IMR-90 (cell line): ENCODE data around the gene OR51E1. TPM values are rescaled to one million over a fixed set of nuclear protein-coding genes. Genes with fewer than 3 reads are reported as not detected.

Experiments used
- ATAC-seq: fragments of 200-7000 bp; cut with Tn5 transposase; 2 replicates; pipeline ENCODE4 v1.9.1; 2020; ENCODE audit warnings: low read depth, mild to moderate bottlenecking, moderate library complexity
- BruUV-seq: library from RNA; stranded (reverse); fragments of 400-500 nt; replicated peaks from 2 replicates; lab custom pipeline; 2021; lab: Mats Ljungman, UMichigan
- CTCF ChIA-PET: fragments of 300-600 bp; formaldehyde crosslinking; extraction: SDS; loops from one replicate; lab custom pipeline; 2021; ENCODE audit warnings: antibody characterized with exemption; lab: Yijun Ruan, JAX
- POLR2A ChIA-PET: fragments of 300-600 bp; sonication (Branson Sonifier 250); formaldehyde crosslinking; loops from one replicate; lab custom pipeline; 2022; ENCODE audit warnings: antibody characterized with exemption; ENCODE audit not compliant: unreplicated experiment; lab: Charles Lee
- DNase-seq: peaks from one replicate; pipeline ENCODE4 v3.0.0; 2013
- H2AFZ ChIP-seq: replicated peaks from 2 replicates; pipeline ENCODE3; 2013; ENCODE audit warnings: low read length, mild to moderate bottlenecking; ENCODE audit not compliant: poor library complexity
- H2AK5ac ChIP-seq: 2 replicates; pipeline ENCODE4 v1.6.1; 2013; ENCODE audit warnings: low read depth, low read length, inconsistent platforms
- H2AK9ac ChIP-seq: replicated peaks from 2 replicates; pipeline ENCODE3; 2013; ENCODE audit warnings: mild to moderate bottlenecking, low read depth, low read length, moderate library complexity; ENCODE audit not compliant: poor library complexity
- H2BK120ac ChIP-seq: 2 replicates; pipeline ENCODE4 v1.6.1; 2013; ENCODE audit warnings: low read depth, low read length, inconsistent platforms
- H2BK15ac ChIP-seq: 3 replicates; pipeline ENCODE4 v1.6.1; 2013; ENCODE audit warnings: low read depth, low read length, inconsistent platforms
- H2BK20ac ChIP-seq: 2 replicates; pipeline ENCODE4 v1.6.1; 2013; ENCODE audit warnings: low read depth, mild to moderate bottlenecking, inconsistent platforms, low read length, moderate library complexity
- H2BK5ac ChIP-seq: 2 replicates; pipeline ENCODE4 v1.6.1; 2013; ENCODE audit warnings: mild to moderate bottlenecking, low read depth, low read length, inconsistent platforms; ENCODE audit not compliant: poor library complexity, severe bottlenecking
- H3K14ac ChIP-seq: replicated peaks from 2 replicates; pipeline ENCODE4 v1.6.1; 2013; ENCODE audit warnings: low read depth, low read length, inconsistent platforms
- H3K18ac ChIP-seq: 2 replicates; pipeline ENCODE4 v1.6.1; 2013; ENCODE audit warnings: low read depth, low read length, control low read depth
- H3K23ac ChIP-seq: 2 replicates; pipeline ENCODE4 v1.6.1; 2013; ENCODE audit warnings: low read depth, low read length, inconsistent platforms
- H3K27ac ChIP-seq: 2 replicates; pipeline ENCODE4 v1.5.1; 2013; ENCODE audit warnings: mild to moderate bottlenecking, control low read depth, low read length; ENCODE audit not compliant: insufficient read depth
- H3K27me3 ChIP-seq: 2 replicates; pipeline ENCODE4 v1.6.1; 2013; ENCODE audit warnings: low read length; ENCODE audit not compliant: control insufficient read depth, insufficient read depth
- H3K36me3 ChIP-seq: 2 replicates; pipeline ENCODE4 v1.6.1; 2013; ENCODE audit warnings: low read length, mixed read lengths; ENCODE audit not compliant: control insufficient read depth, insufficient read depth
- H3K4ac ChIP-seq: 2 replicates; pipeline ENCODE4 v1.6.1; 2013; ENCODE audit warnings: low read depth, low read length, inconsistent platforms
- H3K4me1 ChIP-seq: 2 replicates; pipeline ENCODE4 v1.6.1; 2013; ENCODE audit warnings: low read length, mixed read lengths; ENCODE audit not compliant: control insufficient read depth, insufficient read depth
- H3K4me2 ChIP-seq: 2 replicates; pipeline ENCODE4 v1.6.1; 2013; ENCODE audit warnings: low read depth, mild to moderate bottlenecking, control low read depth, low read length, moderate library complexity
- H3K4me3 ChIP-seq: 2 replicates; pipeline ENCODE4 v1.5.1; 2013; ENCODE audit warnings: low read depth, mild to moderate bottlenecking, control low read depth, low read length, moderate library complexity; ENCODE audit not compliant: insufficient read depth
- H3K56ac ChIP-seq: 2 replicates; pipeline ENCODE4 v1.6.1; 2013; ENCODE audit warnings: low read length, inconsistent platforms; ENCODE audit not compliant: insufficient read depth; ENCODE audit errors: extremely low read depth
- H3K79me1 ChIP-seq, 2 experiments: 2 replicates each; pipeline ENCODE4 v1.6.1; 2013; ENCODE audit warnings: low read length in 2 of 2, inconsistent platforms in 1 of 2, low read depth in 1 of 2
- H3K9ac ChIP-seq: 2 replicates; pipeline ENCODE4 v1.6.1; 2013; ENCODE audit warnings: low read depth, low read length, control low read depth
- H3K9me1 ChIP-seq: 2 replicates; pipeline ENCODE4 v1.6.1; 2013; ENCODE audit warnings: low read length, inconsistent platforms; ENCODE audit not compliant: insufficient read depth
- H3K9me3 ChIP-seq: 2 replicates; pipeline ENCODE4 v1.6.1; 2013; ENCODE audit warnings: low read length; ENCODE audit not compliant: control insufficient read depth, insufficient read depth
- H4K20me1 ChIP-seq: 2 replicates; pipeline ENCODE4 v1.6.1; 2013; ENCODE audit warnings: low read length, inconsistent platforms; ENCODE audit not compliant: insufficient read depth
- H4K5ac ChIP-seq: 2 replicates; pipeline ENCODE4 v1.6.1; 2013; ENCODE audit warnings: mild to moderate bottlenecking, low read depth, low read length, control low read depth
- H4K8ac ChIP-seq, 2 experiments: 2 replicates each; pipeline ENCODE4 v1.6.1; 2013; ENCODE audit warnings: low read depth in 2 of 2, low read length in 2 of 2, control low read depth in 1 of 2, inconsistent platforms in 1 of 2
- H4K91ac ChIP-seq: 2 replicates; pipeline ENCODE4 v1.6.1; 2013; ENCODE audit warnings: low read depth, low read length, inconsistent platforms; ENCODE audit not compliant: insufficient read depth
- POLR2A ChIP-seq: IDR thresholded peaks from 2 replicates; pipeline ENCODE4 v1.6.1; 2012; ENCODE audit warnings: mild to moderate bottlenecking, low read depth, low read length
- WGBS, 2 experiments: methylation state at CpG; one replicate each; pipeline versions ENCODE4 v1.1.5 to v1.1.7; 2013; ENCODE audit warnings: missing lambda C conversion rate in 2 of 2; ENCODE audit not compliant: insufficient read length in 1 of 2; ENCODE audit errors: extremely low coverage in 2 of 2; 5-methylcytosine and 5-hydroxymethylcytosine counted together
- dilution Hi-C: fragments of 300-500 bp; cut with HindIII; formaldehyde crosslinking; loops from one replicate; pipeline ENCODE4 v1.14.3; 2018; ENCODE audit warnings: low sequenced_read_pairs; ENCODE audit not compliant: unreplicated experiment
- in situ Hi-C: fragments of 300-500 bp; cut with MboI; formaldehyde crosslinking; loops from 3 replicates; pipeline ENCODE4 v1.14.3; 2019; ENCODE audit warnings: low sequenced_read_pairs, inconsistent platforms, mixed read lengths
- intact Hi-C: fragments of 100-400 bp; cut with micrococcal nuclease; formaldehyde crosslinking; loops from 2 replicates; pipeline ENCODE4 v1.10.0; 2022
- polyA plus RNA-seq, 3 experiments: library from polyadenylated mRNA; depleted of rRNA; stranded (reverse); fragments of >200 nt; gene quantifications; 2 replicates each; pipeline ENCODE4 v1.2.3, GENCODE V29; 2012; ENCODE audit warnings: low replicate concordance in 1 of 3
- total RNA-seq: library from RNA; depleted of rRNA; stranded (reverse); fragments of >200 nt; gene quantifications from 2 replicates; pipeline ENCODE4 v1.2.3, GENCODE V29; 2012

The OR51E1 gene
- total and polyA plus RNA-seq, 2 of the 4 experiments (the other 2 are of a cell fraction) = 0.02 TPM; not detected in 1

DNA sequence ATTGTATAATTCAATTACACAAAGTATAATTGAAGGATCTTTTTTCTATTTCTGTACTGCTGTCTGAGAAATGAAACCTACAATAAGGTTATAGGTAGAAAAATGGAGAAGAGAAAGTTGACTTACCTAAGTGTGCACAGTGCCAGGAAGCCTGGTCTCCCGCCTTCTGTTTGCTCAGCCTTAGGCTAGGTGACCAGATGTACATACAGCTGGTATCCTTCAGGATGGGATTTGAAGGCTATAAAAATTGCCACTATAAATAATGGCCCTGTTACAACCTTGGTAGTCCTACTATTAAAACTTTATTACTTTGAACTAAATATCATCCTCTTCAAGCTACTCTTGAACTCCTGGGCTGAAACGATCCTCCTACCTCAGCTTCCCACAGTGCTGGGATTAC is 34.2 kb downstream of the OR51E1 start:
- Histone ChIP-seq H3K18ac (no peak overlapping the region), H3K27ac (no peak overlapping the region), H2AK9ac (no peak overlapping the region), H3K27me3 (no peaks in the 10 kb centered on the region), H3K79me1 (no peaks in the 10 kb centered on the region), H3K4ac (no peak overlapping the region), H3K9me3 (no peaks in the 10 kb centered on the region), H3K56ac (no peak overlapping the region), H2AFZ (no peak overlapping the region), H4K91ac (no peak overlapping the region), H3K4me2 (no peak overlapping the region), H2AK5ac (no peak overlapping the region), H3K4me3 (no peak overlapping the region), H3K23ac (no peak overlapping the region), H3K9me1 (peaks cover 7% of the 10 kb centered on the region; the same call in 1 of the 2 replicates), H4K20me1 (no peaks in the 10 kb centered on the region), H2BK5ac (no peak overlapping the region), H4K8ac (no peak overlapping the region), H3K36me3 (no peaks in the 10 kb centered on the region), H2BK20ac (no peak overlapping the region), H3K9ac (no peak overlapping the region), H3K14ac (no peak overlapping the region), H2BK120ac (no peak overlapping the region), H4K5ac (no peak overlapping the region), H3K4me1 (peaks cover 4% of the 10 kb centered on the region), H2BK15ac (no peak overlapping the region)
- no CpG with 5 or more reads among the region's 2 CpGs for WGBS, 2 experiments
- intact Hi-C loops (no loop called here), dilution Hi-C loops (no loop called here), in situ Hi-C loops (no loop called here)
- ChIA-PET POLR2A (no interaction called here), CTCF (no interaction called here)
- no peak for TF ChIP-seq POLR2A
- ATAC-seq (no peak), DNase-seq (no peak)
- BruUV-seq = no TSS peak
